ENCODE results near the gene SERPINA4. TPM values are rescaled to one million over a fixed set of nuclear protein-coding genes. Genes with fewer than 3 reads are reported as not detected.

The SERPINA4 gene
- polyA plus RNA-seq, 1 of the 3 experiments (the other 2 are of a cell fraction): not detected

DNA sequence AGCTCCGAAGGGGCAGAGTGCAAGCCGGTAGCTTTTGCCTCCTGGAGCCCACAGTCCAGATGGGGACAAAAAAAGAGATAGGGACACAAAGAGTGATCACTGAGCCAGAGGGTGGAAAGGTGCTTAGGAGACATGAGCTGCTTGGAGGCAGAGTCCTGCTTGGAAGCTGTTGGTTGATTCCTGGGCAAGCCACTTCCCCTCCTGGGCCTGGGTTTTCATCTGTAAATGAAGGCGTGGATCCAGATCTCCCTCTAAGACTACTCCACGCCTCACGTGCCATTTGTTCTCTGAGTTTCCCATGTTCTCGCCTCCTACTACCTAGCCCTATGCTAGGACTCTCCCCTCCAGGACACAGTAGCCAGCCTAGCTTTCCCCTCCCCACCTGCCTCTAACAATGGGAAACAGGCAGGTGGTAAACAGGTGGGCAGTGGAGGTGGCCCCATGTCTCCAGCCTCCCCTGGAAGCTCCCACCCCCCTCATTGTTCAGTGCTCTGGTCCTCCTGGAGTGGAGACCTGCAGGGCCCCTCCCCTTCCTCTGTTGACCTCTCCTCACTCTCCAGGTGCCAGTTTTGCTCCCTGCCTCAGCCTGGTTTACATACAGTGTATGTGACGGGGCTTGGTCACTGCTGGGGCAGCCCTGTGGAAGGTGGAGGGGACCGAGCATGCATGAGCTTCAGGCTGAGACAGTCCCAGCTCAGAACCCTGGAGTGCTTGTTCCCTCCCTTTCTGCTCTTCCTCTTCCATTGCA lies 54.8 kb downstream of the SERPINA4 start:
- no peak for DNase-seq
- no peak overlapping the region for H3K27ac ChIP-seq (ENCODE audit: low read depth in 2 of 2, low read length in 1 of 2)
- 40% methylated on average over 8 of the region's 8 CpGs for WGBS (ENCODE audit: low lambda C conversion rate)
- no peak for TF ChIP-seq TCF12 (IDR thresholded peaks at IDR 0.05)
- no peaks in the 10 kb centered on the region for H4K20me1 ChIP-seq (ENCODE audit: insufficient read depth)
- H3K27me3 ChIP-seq (ENCODE audit: insufficient read depth): no peaks in the 10 kb centered on the region
- peaks cover 8% of the 10 kb centered on the region; the same call in 1 of the 2 replicates for H3K9me3 ChIP-seq
- H3F3A ChIP-seq (replicated peaks; ENCODE audit: insufficient read depth): no peaks in the 10 kb centered on the region
- H3K79me2 ChIP-seq (ENCODE audit: insufficient read depth): no peaks in the 10 kb centered on the region
- CTCF ChIA-PET: no interaction called here
- H3K9me2 ChIP-seq: no peaks in the 10 kb centered on the region
- no peaks in the 10 kb centered on the region for H3K4me1 ChIP-seq (ENCODE audit: control insufficient read depth in 1 of 2, insufficient read depth in 2 of 2, low read depth in 1 of 2, low read length in 1 of 2)
- H3K36me3 ChIP-seq (replicated peaks in 1 of 2; ENCODE audit: control insufficient read depth in 1 of 2, insufficient read depth in 2 of 2, low read length in 1 of 2): no peaks in the 10 kb centered on the region
- H3K4me3 ChIP-seq (ENCODE audit: low read depth in 2 of 2, low read length in 1 of 2): no peak overlapping the region
- POLR2A ChIA-PET: no interaction called here
- no peak overlapping the region for H2AFZ ChIP-seq (ENCODE audit: low read depth)
- H3K9ac ChIP-seq: no peak overlapping the region
- H3K4me2 ChIP-seq: no peak overlapping the region

DNA sequence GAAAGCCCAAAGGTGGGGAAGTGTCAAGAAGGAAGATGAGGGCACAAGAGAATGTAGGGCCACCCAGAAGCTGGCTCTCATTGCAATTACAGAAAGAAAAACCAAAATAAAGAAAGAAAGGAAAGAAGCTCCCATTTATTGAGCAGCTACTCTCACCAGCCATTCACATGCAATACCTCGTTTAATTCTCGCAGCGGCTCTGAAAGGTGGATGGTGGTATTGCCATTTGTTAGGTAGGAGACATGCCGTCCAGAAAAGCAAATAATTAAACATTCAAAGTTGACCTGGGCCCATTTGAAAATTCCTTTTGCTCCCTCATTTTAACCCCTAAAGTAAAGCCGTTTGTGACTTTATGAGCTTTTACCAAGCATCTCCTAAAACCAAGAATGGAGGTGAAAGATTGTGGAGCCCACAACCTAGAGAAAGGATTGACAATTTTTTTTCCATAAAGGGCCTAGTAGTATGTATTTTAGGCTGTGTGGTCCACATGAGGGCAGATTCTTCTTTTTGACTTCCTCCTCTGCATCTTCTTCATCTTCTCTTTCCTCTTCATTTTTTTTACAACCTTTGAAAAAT lies 56.2 kb downstream of the SERPINA4 start:
- Histone ChIP-seq H3K4me2 (no peak overlapping the region), H3K36me3 (replicated peaks in 1 of 2; ENCODE audit: control insufficient read depth in 1 of 2, insufficient read depth in 2 of 2, low read length in 1 of 2) (no peaks in the 10 kb centered on the region), H3K79me2 (ENCODE audit: insufficient read depth) (no peaks in the 10 kb centered on the region), H3K9ac (no peak overlapping the region), H3K27me3 (ENCODE audit: insufficient read depth) (no peaks in the 10 kb centered on the region), H3K27ac (ENCODE audit: low read depth in 2 of 2, low read length in 1 of 2) (no peak overlapping the region), H3K4me1 (ENCODE audit: control insufficient read depth in 1 of 2, insufficient read depth in 2 of 2, low read depth in 1 of 2, low read length in 1 of 2) (no peaks in the 10 kb centered on the region), H3K9me2 (no peaks in the 10 kb centered on the region), H2AFZ (ENCODE audit: low read depth) (no peak overlapping the region), H3F3A (replicated peaks; ENCODE audit: insufficient read depth) (no peaks in the 10 kb centered on the region), H3K9me3 (peaks cover 8% of the 10 kb centered on the region; the same call in 1 of the 2 replicates), H4K20me1 (ENCODE audit: insufficient read depth) (no peaks in the 10 kb centered on the region), H3K4me3 (ENCODE audit: low read depth in 2 of 2, low read length in 1 of 2) (no peak overlapping the region)
- TF ChIP-seq PBX3 (IDR thresholded peaks at IDR 0.05) (no peak), MXI1 (IDR thresholded peaks at IDR 0.05; ENCODE audit: low read depth, low read length) (no peak), RCOR1 (IDR thresholded peaks at IDR 0.05; ENCODE audit: low read length) (no peak), USF2 (IDR thresholded peaks at IDR 0.05; ENCODE audit: borderline replicate concordance, low read depth, low read length) (no peak), USF1 (IDR thresholded peaks at IDR 0.05; ENCODE audit: borderline replicate concordance, low read depth) (no peak), SMC3 (IDR thresholded peaks at IDR 0.05; ENCODE audit: low read depth, low read length) (no peak), NFIC (IDR thresholded peaks at IDR 0.05; ENCODE audit: borderline replicate concordance) (no peak), FOXM1 (IDR thresholded peaks at IDR 0.05; ENCODE audit: low read depth) (no peak), YY1 (IDR thresholded peaks at IDR 0.05; ENCODE audit: low read depth) (no peak), MEF2A (IDR thresholded peaks at IDR 0.05; ENCODE audit: borderline replicate concordance, low read depth) (no peak), RFX5 (IDR thresholded peaks at IDR 0.05; ENCODE audit: low read length) (no peak), TAF1 (IDR thresholded peaks at IDR 0.05; ENCODE audit: borderline replicate concordance, low read depth, low read length) (no peak)
- TF ChIP-seq, protein P1, sequence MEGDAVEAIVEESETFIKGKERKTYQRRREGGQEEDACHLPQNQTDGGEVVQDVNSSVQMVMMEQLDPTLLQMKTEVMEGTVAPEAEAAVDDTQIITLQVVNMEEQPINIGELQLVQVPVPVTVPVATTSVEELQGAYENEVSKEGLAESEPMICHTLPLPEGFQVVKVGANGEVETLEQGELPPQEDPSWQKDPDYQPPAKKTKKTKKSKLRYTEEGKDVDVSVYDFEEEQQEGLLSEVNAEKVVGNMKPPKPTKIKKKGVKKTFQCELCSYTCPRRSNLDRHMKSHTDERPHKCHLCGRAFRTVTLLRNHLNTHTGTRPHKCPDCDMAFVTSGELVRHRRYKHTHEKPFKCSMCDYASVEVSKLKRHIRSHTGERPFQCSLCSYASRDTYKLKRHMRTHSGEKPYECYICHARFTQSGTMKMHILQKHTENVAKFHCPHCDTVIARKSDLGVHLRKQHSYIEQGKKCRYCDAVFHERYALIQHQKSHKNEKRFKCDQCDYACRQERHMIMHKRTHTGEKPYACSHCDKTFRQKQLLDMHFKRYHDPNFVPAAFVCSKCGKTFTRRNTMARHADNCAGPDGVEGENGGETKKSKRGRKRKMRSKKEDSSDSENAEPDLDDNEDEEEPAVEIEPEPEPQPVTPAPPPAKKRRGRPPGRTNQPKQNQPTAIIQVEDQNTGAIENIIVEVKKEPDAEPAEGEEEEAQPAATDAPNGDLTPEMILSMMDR (IDR thresholded peaks at IDR 0.05): no peak
- ChIA-PET POLR2A (no interaction called here), CTCF (interaction anchor here (0.6 kb wide), 1 partner anchor 178 kb away, joined by 3 read pairs; no protein-coding TSS in a partner anchor)
- DNase-seq: no peak
- WGBS (ENCODE audit: low lambda C conversion rate): 31% methylated on average over 5 of the region's 5 CpGs

Measured in SK-N-SH (cell line).